Muscle of leg (tissue), 11 donors: ENCODE results near the gene SECISBP2L. TPM values are rescaled to one million over a fixed set of nuclear protein-coding genes. Genes with fewer than 3 reads are reported as not detected.
A peak's percentile ranks its signal among the peaks of the same experiment; 100 is the strongest.

Source experiments
- DNase-seq: peaks from one replicate; pipeline ENCODE4 v3.0.0; 2013
- H3K27ac ChIP-seq: one replicate; pipeline ENCODE4 v1.5.1; 2013; ENCODE audit warnings: mild to moderate bottlenecking, low read length, control low read depth
- H3K27me3 ChIP-seq: one replicate; pipeline ENCODE4 v1.6.1; 2013; ENCODE audit warnings: low read length; ENCODE audit not compliant: control insufficient read depth, insufficient read depth
- H3K36me3 ChIP-seq: one replicate; pipeline ENCODE4 v1.6.1; 2013; ENCODE audit warnings: low read length; ENCODE audit not compliant: control insufficient read depth, insufficient read depth
- H3K4me1 ChIP-seq: one replicate; pipeline ENCODE4 v1.6.1; 2013; ENCODE audit warnings: low read length; ENCODE audit not compliant: control insufficient read depth, insufficient read depth
- H3K4me3 ChIP-seq: one replicate; pipeline ENCODE4 v1.5.1; 2013; ENCODE audit warnings: low read length, control low read depth
- H3K9me3 ChIP-seq: replicated peaks from 2 replicates; pipeline ENCODE4 v1.6.1; 2013; ENCODE audit warnings: low read depth, low read length; ENCODE audit not compliant: control insufficient read depth
- WGBS: methylation state at CpG from one replicate; pipeline ENCODE4 v1.1.5; 2013; ENCODE audit warnings: missing lambda C conversion rate; ENCODE audit not compliant: insufficient coverage; 5-methylcytosine and 5-hydroxymethylcytosine counted together
- polyA plus RNA-seq, 8 donors: library from polyadenylated mRNA; unstranded; fragments of 120-200 nt; gene quantifications; one replicate each; pipeline versions ENCODE4 v1.2.1 to v1.2.3, GENCODE V29; 2013; ENCODE audit warnings: inconsistent platforms in 1 of 8, low replicate concordance in 1 of 8; ENCODE audit not compliant: insufficient read length in 8 of 8, insufficient read depth in 1 of 8
- total RNA-seq: library from RNA; stranded (reverse); fragments of 120-200 nt; gene quantifications from one replicate; pipeline ENCODE4 v1.2.4, GENCODE V29; 2013

The SECISBP2L gene
- total and polyA plus RNA-seq, 9 donors: 18.3 to 35.2 (median 24.2) TPM

GRCh38 chr15:49059491-49059890 lies 13.2 kb upstream of the SECISBP2L start:
- no CpG with 5 or more reads among the region's 3 CpGs for WGBS

GRCh38 chr15:49058559-49058958 lies 12.3 kb upstream of the SECISBP2L start:
- WGBS: no CpG with 5 or more reads among the region's 1 CpG
- DNase-seq: no peak
- H3K36me3 ChIP-seq: no peaks in the 10 kb centered on the region
- H3K9me3 ChIP-seq: no peaks in the 10 kb centered on the region
- H3K27me3 ChIP-seq: no peaks in the 10 kb centered on the region
- no peak overlapping the region for H3K27ac ChIP-seq
- no peaks in the 10 kb centered on the region for H3K4me1 ChIP-seq
- H3K4me3 ChIP-seq: no peak overlapping the region

More at GRCh38 chr15:49059491-49059890, 13.2 kb upstream of the SECISBP2L start:
- no peak for DNase-seq
- no peaks in the 10 kb centered on the region for H3K36me3 ChIP-seq
- no peak overlapping the region for H3K4me3 ChIP-seq
- no peaks in the 10 kb centered on the region for H3K4me1 ChIP-seq
- no peaks in the 10 kb centered on the region for H3K9me3 ChIP-seq
- H3K27me3 ChIP-seq: no peaks in the 10 kb centered on the region
- no peak overlapping the region for H3K27ac ChIP-seq

- Histone ChIP-seq H3K4me3 (no peak overlapping the region), H3K4me1 (no peaks in the 10 kb centered on the region), H3K27ac (no peak overlapping the region), H3K27me3 (no peaks in the 10 kb centered on the region), H3K9me3 (no peaks in the 10 kb centered on the region), H3K36me3 (no peaks in the 10 kb centered on the region)
- no peak for DNase-seq
- no CpG with 5 or more reads among the region's 2 CpGs for WGBS
Observed at GRCh38 chr15:49055630-49056029, 9.4 kb upstream of the SECISBP2L start.

- no peak for DNase-seq
- 93% methylated on average over 2 of the region's 4 CpGs for WGBS
- no peak overlapping the region for H3K4me3 ChIP-seq
Observed at GRCh38 chr15:49052662-49053061, 6.4 kb upstream of the SECISBP2L start.

GRCh38 chr15:49047456-49047855 lies 1.2 kb upstream of the SECISBP2L start:
- DNase-seq: no peak
- Histone ChIP-seq H3K27me3 (no peaks in the 10 kb centered on the region), H3K9me3 (no peaks in the 10 kb centered on the region), H3K4me1 (peaks cover 2% of the 10 kb centered on the region), H3K27ac (no peak overlapping the region), H3K4me3 (no peak overlapping the region), H3K36me3 (no peaks in the 10 kb centered on the region)

More at GRCh38 chr15:49052662-49053061, 6.4 kb upstream of the SECISBP2L start:
- no peak overlapping the region for H3K27ac ChIP-seq
- H3K4me1 ChIP-seq: no peaks in the 10 kb centered on the region
- H3K9me3 ChIP-seq: no peaks in the 10 kb centered on the region
- H3K27me3 ChIP-seq: no peaks in the 10 kb centered on the region
- no peaks in the 10 kb centered on the region for H3K36me3 ChIP-seq

DNA sequence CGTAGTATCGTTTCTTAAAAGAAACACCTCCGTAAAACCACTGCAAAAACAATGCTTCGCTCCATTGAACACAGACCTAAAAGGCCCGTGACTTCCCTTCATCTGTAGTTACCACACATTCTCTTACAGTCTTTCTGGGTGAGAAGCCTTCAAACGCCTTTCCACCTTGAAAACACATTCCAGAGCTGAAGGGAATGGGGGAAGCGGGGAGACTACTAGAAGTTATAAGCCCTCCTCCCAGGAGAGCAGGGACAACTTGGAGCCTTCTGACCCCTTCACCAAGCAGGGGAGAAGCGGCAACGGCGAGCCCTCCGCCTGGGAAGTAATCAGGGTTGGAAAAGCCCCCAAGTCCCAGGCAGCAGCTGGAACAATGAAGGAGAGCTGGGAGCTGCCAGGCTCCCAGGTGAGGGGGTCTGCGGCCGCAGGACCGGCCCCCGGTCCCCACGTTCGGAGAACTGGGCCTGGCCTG lies 461 bp downstream of the SECISBP2L start:
- H3K4me1 ChIP-seq: peaks cover 2% of the 10 kb centered on the region
- H3K4me3 ChIP-seq: peak overlapping the region; percentile 92
- H3K36me3 ChIP-seq: no peaks in the 10 kb centered on the region
- H3K27ac ChIP-seq: peak overlapping the region; percentile 89
- no peaks in the 10 kb centered on the region for H3K9me3 ChIP-seq
- peak; percentile 66 for DNase-seq
- WGBS: 0% methylated on average over 13 of the region's 17 CpGs
- H3K27me3 ChIP-seq: no peaks in the 10 kb centered on the region

DNA sequence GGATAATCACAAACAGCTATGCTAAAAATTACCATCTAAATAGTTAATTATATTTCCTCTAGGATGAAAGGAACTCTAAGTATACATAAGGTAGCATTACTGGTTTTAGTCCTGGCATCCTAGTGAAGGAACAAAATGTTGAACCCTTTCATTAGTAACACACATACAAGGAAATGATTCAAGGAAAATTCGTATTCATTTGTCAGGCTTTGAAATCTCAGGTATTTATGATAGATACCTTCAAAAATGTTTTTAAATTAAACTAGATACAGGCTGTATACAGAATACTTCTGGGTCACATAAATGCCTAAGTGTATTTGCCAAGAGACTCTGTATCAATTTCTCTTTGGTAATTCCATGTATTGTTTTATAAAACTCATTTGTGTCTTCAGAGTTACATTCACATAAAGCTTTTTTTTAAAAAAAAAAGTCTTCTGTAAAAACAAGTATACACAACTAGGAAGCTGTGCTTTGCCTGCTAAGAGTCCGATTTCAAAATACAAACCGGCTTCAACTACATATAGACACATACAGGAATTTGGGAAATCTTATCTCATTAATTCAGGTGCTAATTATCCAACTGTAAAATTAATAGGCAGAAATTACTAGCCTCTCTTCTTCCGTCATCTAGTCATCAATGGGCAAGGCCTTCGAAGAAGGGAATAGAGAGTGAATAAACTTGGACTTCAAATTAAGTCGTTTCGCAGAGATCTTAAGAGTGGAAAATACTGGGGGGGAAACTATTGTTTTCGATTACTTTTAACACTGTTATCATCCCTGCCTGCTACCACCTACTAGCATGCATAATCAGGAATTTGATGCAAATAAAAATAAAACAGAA lies 1.3 kb downstream of the SECISBP2L start:
- peak; percentile 32 for DNase-seq
- Histone ChIP-seq H3K4me3 (peak overlapping the region; percentile 92), H3K4me1 (peaks cover 2% of the 10 kb centered on the region), H3K9me3 (no peaks in the 10 kb centered on the region), H3K36me3 (no peaks in the 10 kb centered on the region), H3K27me3 (no peaks in the 10 kb centered on the region), H3K27ac (peak overlapping the region; percentile 89)
- whole genome bisulfite sequencing: no CpG with 5 or more reads among the region's 8 CpGs

GRCh38 chr15:49044002-49044401 lies 2.2 kb downstream of the SECISBP2L start:
- DNase-seq: peak; percentile 2
- Histone ChIP-seq H3K27me3 (no peaks in the 10 kb centered on the region), H3K4me1 (peaks cover 2% of the 10 kb centered on the region), H3K4me3 (no peak overlapping the region), H3K36me3 (no peaks in the 10 kb centered on the region), H3K9me3 (no peaks in the 10 kb centered on the region), H3K27ac (no peak overlapping the region)
- WGBS: no CpG with 5 or more reads among the region's 3 CpGs

- no peaks in the 10 kb centered on the region for H3K27me3 ChIP-seq
- no peak overlapping the region for H3K27ac ChIP-seq
- H3K4me3 ChIP-seq: no peak overlapping the region
- no peaks in the 10 kb centered on the region for H3K9me3 ChIP-seq
- H3K4me1 ChIP-seq: peaks cover 2% of the 10 kb centered on the region
- H3K36me3 ChIP-seq: no peaks in the 10 kb centered on the region
- DNase-seq: no peak
Observed at GRCh38 chr15:49042165-49042564, 4.1 kb downstream of the SECISBP2L start.

GRCh38 chr15:49041426-49041825 lies 4.8 kb downstream of the SECISBP2L start:
- Histone ChIP-seq H3K36me3 (no peaks in the 10 kb centered on the region), H3K9me3 (no peaks in the 10 kb centered on the region), H3K4me3 (no peak overlapping the region), H3K27me3 (no peaks in the 10 kb centered on the region), H3K27ac (no peak overlapping the region), H3K4me1 (no peaks in the 10 kb centered on the region)
- no CpG with 5 or more reads among the region's 5 CpGs for WGBS
- peak; percentile 6 for DNase-seq
